ENCODE data around the gene NXNL1. TPM values are rescaled to one million over a fixed set of nuclear protein-coding genes. Genes with fewer than 3 reads are reported as not detected.

NXNL1 gene
- total and polyA plus RNA-seq, 2 of the 8 experiments (the other 6 are each of a cell fraction or from before 2014, with no cell fraction given), result not detected

- TF ChIP-seq CTCF (IDR thresholded peaks at IDR 0.05; ENCODE audit: control extremely low read depth in 1 of 3, insufficient read depth in 1 of 3, low read depth in 1 of 3, low read length in 3 of 3) (no peak), RFX5 (IDR thresholded peaks at IDR 0.05; ENCODE audit: borderline replicate concordance, low read depth, low read length) (no peak), E2F6 (IDR thresholded peaks at IDR 0.05) (no peak), PHF8 (conservative IDR thresholded peaks at IDR 0.05; ENCODE audit: low read depth, low read length) (no peak), SIN3A (conservative IDR thresholded peaks at IDR 0.05 in 1 of 2, IDR thresholded peaks at IDR 0.05 in 1 of 2; ENCODE audit: low read depth in 1 of 2, low read length in 2 of 2) (peak; percentile 77 to 98; a peak in 3 of 4 replicates), EP300 (IDR thresholded peaks at IDR 0.05; ENCODE audit: borderline replicate concordance in 1 of 2, low read depth in 2 of 2, low read length in 2 of 2) (no peak), KDM5A (IDR thresholded peaks at IDR 0.05; ENCODE audit: low read length) (no peak), NANOG (IDR thresholded peaks at IDR 0.05; ENCODE audit: insufficient read depth, low read depth, low read length, poor library complexity, severe bottlenecking) (no peak), KDM4A (IDR thresholded peaks at IDR 0.05; ENCODE audit: low read depth, low read length, severe bottlenecking) (peak; percentile 63), TAF1 (IDR thresholded peaks at IDR 0.05; ENCODE audit: low read depth, low read length) (peak; percentile 25; the same call in 1 of the 2 replicates), POU5F1 (IDR thresholded peaks at IDR 0.05; ENCODE audit: low read depth, low read length) (no peak), SP4 (IDR thresholded peaks at IDR 0.05; ENCODE audit: low read length) (no peak), POLR2AphosphoS5 (IDR thresholded peaks at IDR 0.05; ENCODE audit: low read depth, low read length) (no peak), CBX8 (IDR thresholded peaks at IDR 0.05; ENCODE audit: borderline replicate concordance, low read depth, low read length) (no peak), ZNF274 (IDR thresholded peaks at IDR 0.05; ENCODE audit: borderline replicate concordance, extremely low read depth, low read length) (no peak), RBBP5 (IDR thresholded peaks at IDR 0.05; ENCODE audit: borderline replicate concordance, low read depth, low read length) (0 out of 2 replicates have a peak, but pooled peaks have one; percentile 52), MAX (IDR thresholded peaks at IDR 0.05) (peak; percentile 94), YY1 (IDR thresholded peaks at IDR 0.05; ENCODE audit: low read depth, low read length) (no peak), CHD2 (IDR thresholded peaks at IDR 0.05; ENCODE audit: low read length) (0 out of 2 replicates have a peak, but pooled peaks have one; percentile 23), CTBP2 (IDR thresholded peaks at IDR 0.05; ENCODE audit: borderline replicate concordance, insufficient read depth, insufficient read length, low read length) (no peak), KDM1A (IDR thresholded peaks at IDR 0.05; ENCODE audit: borderline replicate concordance, low read length) (no peak)
Observed at GRCh38 chr19:17469481-17470067, 8.8 kb upstream of the NXNL1 start (continued).

Data from H1 (cell line).